GM19468 (cell line): ENCODE results near the gene FZD1.
A peak's percentile ranks its signal among the peaks of the same experiment; 100 is the strongest.

Experiments used
- ATAC-seq: cut with Tn5 transposase; IDR thresholded peaks from one replicate; pipeline ENCODE4 v1.9.1; 2021; ENCODE audit warnings: mild to moderate bottlenecking, moderate library complexity, moderate number of reproducible peaks; ENCODE audit not compliant: unreplicated experiment; ENCODE audit errors: extremely low read depth

FZD1 gene

DNA sequence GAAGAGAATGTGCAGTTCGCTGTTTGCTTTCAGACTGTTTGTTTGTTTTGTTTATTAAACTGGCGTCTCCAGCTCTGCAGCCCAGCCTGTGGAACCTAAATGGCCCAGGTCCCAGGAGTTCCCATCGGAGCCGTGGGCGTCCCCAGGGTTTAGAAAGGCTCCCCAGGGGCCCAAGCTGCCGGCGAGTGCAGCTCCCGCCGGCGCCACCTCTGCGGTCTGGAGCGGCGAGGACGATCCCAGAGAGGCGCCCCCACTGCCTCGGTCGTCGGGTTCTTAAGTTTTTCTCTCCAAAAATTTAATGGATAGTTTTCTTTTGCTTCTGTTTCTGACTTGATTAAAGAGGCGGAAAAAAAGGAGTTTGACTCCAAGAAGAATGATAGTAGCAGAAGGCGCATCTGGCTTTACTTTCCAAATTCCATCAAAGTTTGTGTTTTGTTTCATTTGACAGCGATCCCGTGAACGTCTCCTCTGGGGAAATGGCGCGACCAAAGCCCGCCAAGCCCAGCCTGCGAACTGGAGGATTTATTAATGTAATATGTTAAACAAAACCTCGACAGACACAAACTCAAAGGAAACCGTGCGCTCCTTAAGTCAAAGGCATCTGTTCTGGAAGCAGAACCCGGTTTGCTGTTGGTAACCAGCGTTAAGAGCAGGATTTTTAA is 718 bp upstream of the FZD1 start:
- no peak for ATAC-seq

DNA sequence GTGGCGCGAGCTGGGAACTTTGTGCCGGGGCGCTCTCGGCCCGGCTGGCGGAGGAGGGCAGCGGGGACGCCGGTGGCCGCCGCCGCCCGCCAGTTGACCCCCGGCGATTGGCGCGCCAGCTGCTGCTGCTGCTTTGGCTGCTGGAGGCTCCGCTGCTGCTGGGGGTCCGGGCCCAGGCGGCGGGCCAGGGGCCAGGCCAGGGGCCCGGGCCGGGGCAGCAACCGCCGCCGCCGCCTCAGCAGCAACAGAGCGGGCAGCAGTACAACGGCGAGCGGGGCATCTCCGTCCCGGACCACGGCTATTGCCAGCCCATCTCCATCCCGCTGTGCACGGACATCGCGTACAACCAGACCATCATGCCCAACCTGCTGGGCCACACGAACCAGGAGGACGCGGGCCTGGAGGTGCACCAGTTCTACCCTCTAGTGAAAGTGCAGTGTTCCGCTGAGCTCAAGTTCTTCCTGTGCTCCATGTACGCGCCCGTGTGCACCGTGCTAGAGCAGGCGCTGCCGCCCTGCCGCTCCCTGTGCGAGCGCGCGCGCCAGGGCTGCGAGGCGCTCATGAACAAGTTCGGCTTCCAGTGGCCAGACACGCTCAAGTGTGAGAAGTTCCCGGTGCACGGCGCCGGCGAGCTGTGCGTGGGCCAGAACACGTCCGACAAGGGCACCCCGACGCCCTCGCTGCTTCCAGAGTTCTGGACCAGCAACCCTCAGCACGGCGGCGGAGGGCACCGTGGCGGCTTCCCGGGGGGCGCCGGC is 870 bp downstream of the FZD1 start:
- no peak for ATAC-seq

DNA sequence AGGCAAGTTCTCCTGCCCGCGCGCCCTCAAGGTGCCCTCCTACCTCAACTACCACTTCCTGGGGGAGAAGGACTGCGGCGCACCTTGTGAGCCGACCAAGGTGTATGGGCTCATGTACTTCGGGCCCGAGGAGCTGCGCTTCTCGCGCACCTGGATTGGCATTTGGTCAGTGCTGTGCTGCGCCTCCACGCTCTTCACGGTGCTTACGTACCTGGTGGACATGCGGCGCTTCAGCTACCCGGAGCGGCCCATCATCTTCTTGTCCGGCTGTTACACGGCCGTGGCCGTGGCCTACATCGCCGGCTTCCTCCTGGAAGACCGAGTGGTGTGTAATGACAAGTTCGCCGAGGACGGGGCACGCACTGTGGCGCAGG is 1.4 kb downstream of the FZD1 start:
- ATAC-seq = no peak

DNA sequence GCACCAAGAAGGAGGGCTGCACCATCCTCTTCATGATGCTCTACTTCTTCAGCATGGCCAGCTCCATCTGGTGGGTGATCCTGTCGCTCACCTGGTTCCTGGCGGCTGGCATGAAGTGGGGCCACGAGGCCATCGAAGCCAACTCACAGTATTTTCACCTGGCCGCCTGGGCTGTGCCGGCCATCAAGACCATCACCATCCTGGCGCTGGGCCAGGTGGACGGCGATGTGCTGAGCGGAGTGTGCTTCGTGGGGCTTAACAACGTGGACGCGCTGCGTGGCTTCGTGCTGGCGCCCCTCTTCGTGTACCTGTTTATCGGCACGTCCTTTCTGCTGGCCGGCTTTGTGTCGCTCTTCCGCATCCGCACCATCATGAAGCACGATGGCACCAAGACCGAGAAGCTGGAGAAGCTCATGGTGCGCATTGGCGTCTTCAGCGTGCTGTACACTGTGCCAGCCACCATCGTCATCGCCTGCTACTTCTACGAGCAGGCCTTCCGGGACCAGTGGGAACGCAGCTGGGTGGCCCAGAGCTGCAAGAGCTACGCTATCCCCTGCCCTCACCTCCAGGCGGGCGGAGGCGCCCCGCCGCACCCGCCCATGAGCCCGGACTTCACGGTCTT is 1.9 kb downstream of the FZD1 start:
- no peak for ATAC-seq

DNA sequence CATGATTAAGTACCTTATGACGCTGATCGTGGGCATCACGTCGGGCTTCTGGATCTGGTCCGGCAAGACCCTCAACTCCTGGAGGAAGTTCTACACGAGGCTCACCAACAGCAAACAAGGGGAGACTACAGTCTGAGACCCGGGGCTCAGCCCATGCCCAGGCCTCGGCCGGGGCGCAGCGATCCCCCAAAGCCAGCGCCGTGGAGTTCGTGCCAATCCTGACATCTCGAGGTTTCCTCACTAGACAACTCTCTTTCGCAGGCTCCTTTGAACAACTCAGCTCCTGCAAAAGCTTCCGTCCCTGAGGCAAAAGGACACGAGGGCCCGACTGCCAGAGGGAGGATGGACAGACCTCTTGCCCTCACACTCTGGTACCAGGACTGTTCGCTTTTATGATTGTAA is 2.5 kb downstream of the FZD1 start:
- no peak for ATAC-seq

DNA sequence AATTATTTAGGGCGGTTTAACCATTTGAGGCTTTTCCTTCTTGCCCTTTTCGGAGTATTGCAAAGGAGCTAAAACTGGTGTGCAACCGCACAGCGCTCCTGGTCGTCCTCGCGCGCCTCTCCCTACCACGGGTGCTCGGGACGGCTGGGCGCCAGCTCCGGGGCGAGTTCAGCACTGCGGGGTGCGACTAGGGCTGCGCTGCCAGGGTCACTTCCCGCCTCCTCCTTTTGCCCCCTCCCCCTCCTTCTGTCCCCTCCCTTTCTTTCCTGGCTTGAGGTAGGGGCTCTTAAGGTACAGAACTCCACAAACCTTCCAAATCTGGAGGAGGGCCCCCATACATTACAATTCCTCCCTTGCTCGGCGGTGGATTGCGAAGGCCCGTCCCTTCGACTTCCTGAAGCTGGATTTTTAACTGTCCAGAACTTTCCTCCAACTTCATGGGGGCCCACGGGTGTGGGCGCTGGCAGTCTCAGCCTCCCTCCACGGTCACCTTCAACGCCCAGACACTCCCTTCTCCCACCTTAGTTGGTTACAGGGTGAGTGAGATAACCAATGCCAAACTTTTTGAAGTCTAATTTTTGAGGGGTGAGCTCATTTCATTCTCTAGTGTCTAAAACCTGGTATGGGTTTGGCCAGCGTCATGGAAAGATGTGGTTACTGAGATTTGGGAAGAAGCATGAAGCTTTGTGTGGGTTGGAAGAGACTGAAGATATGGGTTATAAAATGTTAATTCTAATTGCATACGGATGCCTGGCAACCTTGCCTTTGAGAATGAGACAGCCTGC is 3.1 kb downstream of the FZD1 start:
- ATAC-seq = no peak

DNA sequence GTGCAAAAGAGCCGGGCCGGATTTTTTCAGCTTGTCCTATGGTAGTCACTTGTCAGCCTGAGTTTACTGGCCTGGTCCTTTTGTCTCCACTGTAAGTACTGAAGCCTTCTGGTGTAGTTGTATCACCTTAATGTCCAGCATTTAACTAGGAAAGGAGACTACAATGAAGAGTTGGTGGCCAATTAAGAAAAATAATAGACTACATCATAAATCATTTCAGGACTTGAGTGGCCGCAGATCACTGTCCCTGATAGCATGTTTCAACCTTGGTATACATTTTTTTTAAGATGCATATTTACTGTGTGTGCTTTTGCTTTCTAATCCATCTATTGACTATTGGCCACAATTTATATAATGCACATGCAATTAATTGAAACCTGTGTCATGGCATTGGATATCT is 6.1 kb downstream of the FZD1 start:
- no peak for ATAC-seq

DNA sequence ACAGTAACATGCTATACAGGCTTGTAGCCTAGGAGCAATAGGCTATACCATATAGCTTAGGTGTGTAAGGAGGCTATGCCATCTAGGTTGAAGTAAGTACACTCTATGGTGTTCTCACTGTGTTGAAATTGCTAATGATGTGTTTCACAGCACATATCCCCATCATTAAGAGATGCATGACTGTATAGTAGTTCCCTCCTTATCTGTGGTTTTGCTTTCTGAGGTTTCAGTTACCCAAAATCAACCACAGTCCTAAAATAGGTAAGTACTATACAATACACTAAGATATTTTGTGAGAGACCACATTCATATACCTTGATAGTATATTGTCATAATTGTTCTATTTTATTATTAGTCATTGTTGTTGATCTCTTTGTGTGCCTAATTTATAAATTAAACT is 12.7 kb downstream of the FZD1 start:
- peak; percentile 81 for ATAC-seq

DNA sequence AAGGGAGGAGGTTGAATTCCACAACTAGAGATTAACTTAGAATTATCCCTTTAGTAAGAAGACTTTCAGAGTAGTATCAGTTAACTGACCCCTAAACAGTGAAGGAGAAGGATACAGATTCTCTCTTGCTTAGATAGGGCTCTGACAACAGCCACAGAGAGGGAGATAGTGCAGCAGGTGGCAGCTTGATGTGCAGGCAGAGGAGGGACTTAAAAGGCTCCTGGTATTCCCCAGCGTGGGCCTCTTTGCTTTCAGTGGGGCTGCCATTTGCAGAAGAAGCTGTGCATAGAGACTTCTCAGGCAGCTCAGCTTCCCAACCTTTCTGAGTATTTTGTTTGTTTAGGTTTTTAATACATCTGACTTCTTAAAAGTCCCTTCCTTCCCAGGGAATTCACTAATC is 16.0 kb downstream of the FZD1 start:
- ATAC-seq = no peak

DNA sequence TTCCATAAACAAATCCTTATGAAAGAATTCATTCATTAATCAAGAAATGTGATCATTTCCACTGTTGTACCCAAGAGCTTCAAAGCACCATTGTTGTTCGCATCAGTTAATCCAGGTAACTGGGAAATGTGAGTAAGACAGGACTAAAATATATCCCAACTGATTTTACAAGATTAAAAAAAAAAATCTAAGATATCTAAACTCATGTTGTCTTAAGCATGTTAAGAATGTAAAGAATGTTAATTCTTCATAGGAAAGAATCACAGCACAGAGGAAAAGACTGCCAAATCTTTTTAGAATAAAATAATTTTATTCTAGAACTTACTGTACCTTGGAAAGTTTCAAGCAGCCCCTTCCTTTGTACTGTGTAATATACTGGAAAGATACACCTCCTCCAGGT is 16.4 kb downstream of the FZD1 start:
- ATAC-seq = no peak

DNA sequence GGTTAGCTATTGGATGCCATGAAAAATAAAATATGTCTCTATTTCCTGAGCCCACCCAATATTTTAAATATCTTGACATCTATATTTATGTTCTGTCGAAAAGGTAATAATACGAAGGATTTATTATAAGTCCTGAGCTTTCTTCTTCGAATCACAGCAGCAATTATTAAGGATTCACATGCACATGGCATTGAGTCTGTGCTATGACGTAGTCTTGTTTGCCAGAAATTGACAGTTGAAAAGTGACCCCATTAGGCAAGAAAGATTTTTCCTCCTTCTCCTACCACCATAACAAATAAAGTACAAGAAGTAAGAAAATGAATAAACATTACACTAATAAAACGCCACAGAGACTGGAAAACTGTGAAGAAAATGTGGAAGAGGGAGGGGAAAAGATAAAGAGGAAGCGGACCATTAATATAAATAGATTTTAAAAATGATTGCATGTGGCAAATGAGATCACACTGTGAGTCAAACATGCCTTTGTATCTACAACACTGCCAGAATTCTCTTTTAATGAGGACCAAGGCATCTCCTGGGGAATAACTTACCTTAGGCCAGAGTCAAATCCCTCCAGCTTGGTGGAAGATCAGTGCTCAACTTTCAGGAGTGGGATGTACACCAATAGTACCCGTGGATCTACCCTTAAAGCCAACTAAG is 21.6 kb downstream of the FZD1 start:
- no peak for ATAC-seq

DNA sequence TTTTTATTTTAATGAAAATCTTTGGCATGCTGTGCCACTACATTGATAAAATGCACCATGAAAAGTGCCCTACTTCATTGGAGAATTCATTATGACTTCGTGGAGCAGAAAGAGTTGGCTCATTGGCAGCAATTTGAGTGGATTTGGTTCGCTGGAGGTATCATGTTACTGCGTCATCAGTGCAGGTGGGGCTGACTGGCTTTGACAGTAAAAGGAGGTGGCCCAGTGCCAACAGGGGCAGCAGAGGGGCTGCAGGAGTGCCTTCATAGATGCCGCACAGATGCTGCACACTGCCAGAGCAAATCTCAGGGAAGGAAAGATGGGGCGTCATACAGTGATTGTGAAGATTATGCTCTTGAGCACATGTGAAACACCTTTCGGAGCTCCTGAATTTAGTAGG is 22.2 kb downstream of the FZD1 start:
- ATAC-seq = no peak

DNA sequence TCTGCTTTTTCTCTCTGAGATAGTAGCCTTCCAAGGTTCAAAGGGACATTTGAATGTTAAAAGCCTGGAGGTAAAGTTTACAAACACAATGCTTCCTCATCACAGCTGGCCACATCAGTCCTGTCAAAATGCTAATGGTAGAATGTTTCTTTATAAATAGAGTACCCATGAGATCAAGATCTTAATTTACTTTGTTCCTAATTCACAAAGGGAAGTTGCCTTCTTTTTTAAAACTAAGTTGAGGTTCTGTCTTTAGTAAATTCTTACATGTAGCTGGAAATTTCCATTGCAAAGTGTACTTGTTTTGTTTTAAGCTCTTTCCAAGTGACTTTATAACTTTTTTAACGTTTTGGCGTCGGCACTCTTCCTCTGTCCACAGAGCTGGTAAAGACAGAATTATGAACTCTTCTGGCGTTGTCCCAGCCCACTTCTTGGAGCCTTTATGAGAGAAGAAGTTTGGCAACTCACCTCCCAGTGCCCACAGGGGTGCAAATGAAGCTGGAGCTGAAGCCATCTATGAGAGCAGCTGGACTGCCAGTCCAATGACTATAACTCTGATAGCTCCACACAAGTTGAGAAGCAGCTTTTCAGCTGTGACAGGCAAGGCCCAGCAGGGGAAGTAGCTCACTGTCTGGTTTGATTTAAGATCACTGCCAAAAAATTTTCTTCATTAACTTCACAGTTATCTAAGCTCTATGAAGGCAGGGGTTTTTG is 23.3 kb downstream of the FZD1 start:
- ATAC-seq = no peak

DNA sequence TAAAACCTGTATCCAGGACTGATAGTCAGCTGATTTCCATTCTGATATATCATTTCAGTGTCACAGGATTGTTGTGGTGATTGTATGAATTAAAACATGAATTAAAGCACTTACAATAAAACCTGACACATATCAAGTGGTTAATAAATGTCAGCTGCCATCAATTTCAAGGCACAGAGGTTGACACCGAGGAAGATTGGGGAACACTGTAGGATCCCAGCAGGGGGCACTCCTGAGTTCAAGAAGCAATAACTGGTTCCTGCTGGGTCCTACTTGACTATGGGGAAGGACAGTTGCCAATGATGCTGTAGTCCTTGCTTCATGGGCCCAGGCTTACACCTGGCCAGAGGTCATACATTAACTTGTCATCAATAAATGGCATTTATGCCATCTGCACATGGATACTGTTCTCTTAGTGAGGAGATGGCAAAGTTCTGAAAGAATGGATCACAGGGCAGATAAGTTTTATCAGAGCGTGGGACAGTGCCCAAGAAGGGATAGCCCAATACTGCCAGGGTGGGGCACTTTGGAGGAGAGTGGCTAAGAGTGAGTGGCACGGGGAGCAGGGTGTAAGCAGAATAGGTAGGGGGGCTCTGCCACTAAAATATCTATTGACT is 24.1 kb downstream of the FZD1 start:
- no peak for ATAC-seq

DNA sequence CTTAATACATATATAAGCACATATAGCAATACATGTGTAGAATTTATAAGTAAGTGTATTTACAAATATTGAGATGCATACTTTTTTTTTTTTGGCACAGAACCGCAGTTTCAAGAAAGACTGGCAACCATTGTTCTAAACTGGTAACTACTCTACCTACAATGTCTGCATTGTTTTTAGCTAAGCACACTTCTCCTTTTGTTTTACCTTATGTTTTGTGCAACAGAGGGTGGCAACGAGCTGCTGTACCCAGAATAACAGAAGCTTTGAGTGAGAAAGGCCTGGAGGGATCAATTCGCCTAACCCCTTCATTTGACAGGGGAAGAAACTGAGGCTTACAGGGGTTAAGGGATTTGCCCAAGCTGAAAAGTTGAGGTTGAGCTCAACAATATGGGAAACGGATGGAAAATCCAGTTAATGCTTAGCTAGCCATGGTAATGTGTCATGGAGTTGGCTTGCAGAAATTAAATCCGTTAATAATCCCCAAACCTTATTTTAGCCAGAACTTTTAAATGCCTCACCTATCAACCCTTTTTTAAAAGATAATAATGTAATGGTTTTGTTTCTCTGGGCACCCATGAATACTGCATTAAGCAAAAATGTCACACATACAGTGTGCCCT is 25.5 kb downstream of the FZD1 start:
- no peak for ATAC-seq

DNA sequence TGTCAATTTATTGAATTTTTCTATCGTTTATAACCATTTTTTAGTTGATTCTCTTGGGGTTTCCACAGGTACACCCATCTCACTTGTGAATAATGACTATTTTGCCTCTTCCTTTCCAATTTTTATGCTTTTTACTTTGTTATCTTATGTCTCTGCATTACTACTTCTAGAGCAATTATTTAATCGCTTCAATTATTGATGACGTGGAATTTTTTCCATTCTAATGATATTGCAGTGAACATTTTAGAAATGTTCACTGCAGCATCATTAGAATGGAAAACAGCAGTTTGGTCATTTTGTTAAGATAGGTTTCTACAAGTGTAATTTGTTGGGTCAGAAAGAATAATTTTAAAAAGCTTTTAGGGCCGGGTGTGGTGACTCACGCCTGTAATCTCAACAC is 27.1 kb downstream of the FZD1 start:
- no peak for ATAC-seq

DNA sequence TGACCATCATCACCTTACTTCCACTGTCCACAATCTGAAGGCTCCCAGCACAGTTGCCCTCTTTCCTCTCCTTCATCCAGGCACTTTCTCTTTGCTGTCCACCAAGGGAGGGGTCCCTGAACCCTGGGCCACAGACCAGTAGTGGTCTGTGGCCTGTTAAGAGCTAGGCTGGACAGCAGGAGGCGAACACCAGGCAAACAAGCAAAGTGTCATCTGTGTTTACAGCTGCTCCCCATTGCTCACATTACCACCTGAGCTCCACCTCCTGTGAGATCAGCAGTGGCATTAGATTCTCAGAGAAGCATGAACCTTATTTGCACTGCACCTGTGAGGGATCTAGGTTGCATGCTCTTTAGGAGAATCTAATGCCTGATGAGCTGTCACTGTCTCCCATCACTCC is 27.7 kb downstream of the FZD1 start:
- ATAC-seq = no peak

DNA sequence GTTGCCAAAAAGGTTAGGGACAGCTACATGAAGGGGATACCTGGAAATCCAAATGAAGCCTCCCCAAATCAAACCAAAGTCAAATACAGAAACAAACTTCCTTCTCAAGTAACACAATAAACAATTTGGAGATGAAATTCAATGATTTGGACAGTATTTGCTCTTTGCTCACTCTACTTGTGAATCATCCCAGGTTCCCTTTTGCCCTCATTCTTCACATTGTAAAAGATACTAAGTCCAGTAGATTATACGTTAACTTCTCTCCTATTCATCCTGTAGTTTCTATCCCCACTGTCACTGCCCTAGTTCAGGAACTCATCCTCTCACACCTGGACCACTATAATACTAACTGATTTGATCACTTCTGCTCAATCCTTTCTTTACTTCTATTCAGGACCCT is 28.3 kb downstream of the FZD1 start:
- ATAC-seq = no peak

DNA sequence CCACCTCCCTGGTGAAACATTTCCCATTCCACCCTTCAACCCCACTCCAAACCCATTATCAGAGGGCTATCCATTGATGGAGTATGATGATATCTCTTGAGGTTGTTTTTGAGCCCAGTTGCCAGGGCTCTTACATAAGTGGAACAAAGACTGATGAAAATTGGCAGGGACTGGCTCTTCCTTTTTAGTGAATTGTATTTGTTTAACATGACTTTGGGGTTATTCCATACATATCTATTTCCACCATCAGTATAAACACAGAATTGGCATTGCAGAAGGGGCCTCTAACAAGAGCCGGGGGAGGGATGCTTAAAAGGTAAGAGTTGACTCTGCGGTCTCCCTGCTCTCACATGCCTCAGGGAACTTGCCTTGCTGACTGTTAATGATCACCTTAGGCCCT is 28.9 kb downstream of the FZD1 start:
- no peak for ATAC-seq
